Prostate gland (tissue), 2 donors: ENCODE data around the gene CEP55. TPM values are rescaled to one million over a fixed set of nuclear protein-coding genes. Genes with fewer than 3 reads are reported as not detected.

Experiments used
- DNase-seq: peaks from one replicate; pipeline ENCODE4 v3.0.0-alpha.2; 2019; ENCODE audit warnings: low spot score
- H3K27ac ChIP-seq, 2 donors: fragments of 200-600 bp; sonication (generic); 2 replicates each; pipeline ENCODE4 v1.5.1; 2017 to 2019
- H3K27me3 ChIP-seq: fragments of 200-600 bp; sonication (generic); replicated peaks from 2 replicates; pipeline ENCODE4 v1.5.1; 2019; ENCODE audit not compliant: insufficient read depth
- H3K36me3 ChIP-seq, 2 donors: fragments of 200-600 bp; sonication (generic); 1 replicate in 1 of 2; 2 replicates in 1 of 2; pipeline versions ENCODE4 v1.5.1 to v1.8.1; 2017 to 2019
- H3K4me1 ChIP-seq: fragments of 200-600 bp; sonication (generic); replicated peaks from 2 replicates; pipeline ENCODE4 v1.5.1; 2019
- H3K4me3 ChIP-seq, 2 donors: fragments of 200-600 bp; sonication (generic); 2 replicates each; pipeline ENCODE4 v1.5.1; 2017 to 2019
- H3K9me3 ChIP-seq: fragments of 200-600 bp; sonication (generic); 2 replicates; pipeline ENCODE4 v1.5.1; 2017
- POLR2A ChIP-seq: fragments of 450-650 bp; IDR thresholded peaks from one replicate; pipeline ENCODE4 v1.6.1; 2016; ENCODE audit warnings: antibody characterized with exemption, mild to moderate bottlenecking
- POLR2AphosphoS5 ChIP-seq: sonication (generic); formaldehyde crosslinking; IDR thresholded peaks from one replicate; pipeline ENCODE4 v1.6.1; 2017; ENCODE audit warnings: antibody characterized with exemption
- WGBS: methylation state at CpG from one replicate; pipeline ENCODE4 v1.1.5; 2018; 5-methylcytosine and 5-hydroxymethylcytosine counted together
- intact Hi-C: fragments of 100-400 bp; cut with DNase I; formaldehyde crosslinking; loops from one replicate; pipeline ENCODE4 v1.14.2; 2022
- total RNA-seq, 2 donors: library from RNA; depleted of rRNA; stranded (reverse); fragments of >200 nt; gene quantifications; one replicate each; pipeline ENCODE4 v1.1.0, GENCODE V29; 2016
- TF ChIP-seq, protein P1 (sequence below), 4 experiments: fragments of 200-600 bp in 2 of 4; fragments of 450-650 bp in 2 of 4; sonication (generic) in 2 of 4; IDR thresholded peaks; 1 replicate in 3 of 4; 2 replicates in 1 of 4; pipeline ENCODE4 v1.5.1; 2016 to 2019; ENCODE audit warnings: antibody characterized with exemption in 4 of 4, mild to moderate bottlenecking in 2 of 4, moderate library complexity in 2 of 4

The CEP55 gene
- total RNA-seq, 2 donors from 2014 or later: 0.14 to 4.7 TPM

DNA sequence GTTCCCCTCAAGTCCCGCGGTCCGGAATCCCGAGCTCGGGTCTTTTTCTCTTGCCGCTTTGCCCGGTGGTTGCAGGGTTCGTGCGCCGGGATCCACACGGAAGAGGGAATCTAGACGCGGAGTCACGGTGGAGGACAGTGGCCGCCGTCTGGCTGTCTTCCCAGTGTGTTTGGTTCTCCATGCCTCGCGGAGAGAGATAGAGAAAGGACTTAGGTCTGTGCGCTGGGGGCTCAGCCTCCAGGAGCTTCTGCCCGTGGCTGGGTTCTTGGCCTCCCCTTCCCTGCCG is 71.6 kb downstream of the CEP55 start:
- intact Hi-C loops: loop anchor here (10.0 kb wide), 1 partner anchor 247 kb away; no protein-coding TSS in a partner anchor
- no peak for TF ChIP-seq POLR2A
- TF ChIP-seq POLR2AphosphoS5: no peak
- TF ChIP-seq, protein P1, sequence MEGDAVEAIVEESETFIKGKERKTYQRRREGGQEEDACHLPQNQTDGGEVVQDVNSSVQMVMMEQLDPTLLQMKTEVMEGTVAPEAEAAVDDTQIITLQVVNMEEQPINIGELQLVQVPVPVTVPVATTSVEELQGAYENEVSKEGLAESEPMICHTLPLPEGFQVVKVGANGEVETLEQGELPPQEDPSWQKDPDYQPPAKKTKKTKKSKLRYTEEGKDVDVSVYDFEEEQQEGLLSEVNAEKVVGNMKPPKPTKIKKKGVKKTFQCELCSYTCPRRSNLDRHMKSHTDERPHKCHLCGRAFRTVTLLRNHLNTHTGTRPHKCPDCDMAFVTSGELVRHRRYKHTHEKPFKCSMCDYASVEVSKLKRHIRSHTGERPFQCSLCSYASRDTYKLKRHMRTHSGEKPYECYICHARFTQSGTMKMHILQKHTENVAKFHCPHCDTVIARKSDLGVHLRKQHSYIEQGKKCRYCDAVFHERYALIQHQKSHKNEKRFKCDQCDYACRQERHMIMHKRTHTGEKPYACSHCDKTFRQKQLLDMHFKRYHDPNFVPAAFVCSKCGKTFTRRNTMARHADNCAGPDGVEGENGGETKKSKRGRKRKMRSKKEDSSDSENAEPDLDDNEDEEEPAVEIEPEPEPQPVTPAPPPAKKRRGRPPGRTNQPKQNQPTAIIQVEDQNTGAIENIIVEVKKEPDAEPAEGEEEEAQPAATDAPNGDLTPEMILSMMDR (IDR thresholded peaks at IDR 0.05): no peak
- H3K27me3 ChIP-seq: peaks cover 14% of the 10 kb centered on the region
- peaks cover 4% of the 10 kb centered on the region for H3K4me1 ChIP-seq
- DNase-seq: no peak
- H3K36me3 ChIP-seq: no peaks in the 10 kb centered on the region
- H3K9me3 ChIP-seq: no peaks in the 10 kb centered on the region
- H3K4me3 ChIP-seq: no peak overlapping the region
- no peak overlapping the region for H3K27ac ChIP-seq
- WGBS: 55% methylated on average over 21 of the region's 21 CpGs

DNA sequence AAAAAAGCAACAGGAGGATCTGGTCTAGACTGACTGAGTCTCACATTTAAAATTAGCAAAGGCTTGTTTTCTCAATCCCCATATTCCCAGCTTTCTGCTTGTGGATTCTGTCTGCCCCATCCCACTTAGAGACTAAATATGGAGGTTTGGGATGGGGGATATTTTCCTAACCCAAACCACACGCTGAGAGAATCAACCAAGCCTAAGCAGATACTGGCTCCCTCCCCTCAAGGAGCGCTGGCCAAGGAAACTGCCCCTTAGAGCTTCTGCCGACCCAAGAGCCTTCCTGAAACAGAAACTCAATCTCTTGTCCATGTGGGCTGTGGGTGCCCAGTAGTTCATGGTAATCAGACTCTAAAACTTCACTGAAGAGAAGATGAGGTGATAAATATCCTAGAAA is 74.0 kb downstream of the CEP55 start:
- WGBS: 52% methylated on average over 3 of the region's 3 CpGs
- intact Hi-C loops: no loop called here
- Histone ChIP-seq H3K27me3 (peaks cover 14% of the 10 kb centered on the region), H3K4me1 (peaks cover 4% of the 10 kb centered on the region), H3K4me3 (no peak overlapping the region), H3K36me3 (no peaks in the 10 kb centered on the region), H3K9me3 (no peaks in the 10 kb centered on the region), H3K27ac (no peak overlapping the region)
- DNase-seq: no peak
- TF ChIP-seq POLR2A: no peak

DNA sequence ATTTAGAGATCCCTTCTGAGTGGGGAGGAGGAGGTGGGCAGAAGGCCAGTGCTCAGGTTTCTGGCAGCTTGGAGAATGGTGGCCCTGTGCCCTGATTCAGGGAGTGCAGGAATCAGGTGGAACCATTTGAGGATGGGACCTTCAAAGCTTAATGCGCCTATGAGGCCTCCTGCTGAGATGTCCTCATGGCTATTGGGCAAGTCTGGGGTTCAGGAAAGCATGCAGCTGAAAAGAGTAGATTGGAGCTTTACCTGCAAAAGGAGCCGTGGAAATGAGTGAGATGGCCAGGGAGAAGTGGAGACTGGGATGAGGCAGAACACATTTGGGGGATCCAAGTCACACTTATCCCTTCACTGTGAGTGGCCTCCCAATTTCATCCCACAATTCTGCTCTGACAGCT is 76.2 kb downstream of the CEP55 start:
- Histone ChIP-seq H3K9me3 (no peaks in the 10 kb centered on the region), H3K36me3 (no peaks in the 10 kb centered on the region), H3K4me3 (no peak overlapping the region), H3K4me1 (peaks cover 5% of the 10 kb centered on the region), H3K27me3 (peaks cover 7% of the 10 kb centered on the region), H3K27ac (no peak overlapping the region)
- DNase-seq: no peak
- intact Hi-C loops: no loop called here
- TF ChIP-seq, protein P1 (IDR thresholded peaks at IDR 0.05): no peak
- TF ChIP-seq POLR2AphosphoS5 (no peak), POLR2A (no peak)
- WGBS: 63% methylated on average over 2 of the region's 2 CpGs

DNA sequence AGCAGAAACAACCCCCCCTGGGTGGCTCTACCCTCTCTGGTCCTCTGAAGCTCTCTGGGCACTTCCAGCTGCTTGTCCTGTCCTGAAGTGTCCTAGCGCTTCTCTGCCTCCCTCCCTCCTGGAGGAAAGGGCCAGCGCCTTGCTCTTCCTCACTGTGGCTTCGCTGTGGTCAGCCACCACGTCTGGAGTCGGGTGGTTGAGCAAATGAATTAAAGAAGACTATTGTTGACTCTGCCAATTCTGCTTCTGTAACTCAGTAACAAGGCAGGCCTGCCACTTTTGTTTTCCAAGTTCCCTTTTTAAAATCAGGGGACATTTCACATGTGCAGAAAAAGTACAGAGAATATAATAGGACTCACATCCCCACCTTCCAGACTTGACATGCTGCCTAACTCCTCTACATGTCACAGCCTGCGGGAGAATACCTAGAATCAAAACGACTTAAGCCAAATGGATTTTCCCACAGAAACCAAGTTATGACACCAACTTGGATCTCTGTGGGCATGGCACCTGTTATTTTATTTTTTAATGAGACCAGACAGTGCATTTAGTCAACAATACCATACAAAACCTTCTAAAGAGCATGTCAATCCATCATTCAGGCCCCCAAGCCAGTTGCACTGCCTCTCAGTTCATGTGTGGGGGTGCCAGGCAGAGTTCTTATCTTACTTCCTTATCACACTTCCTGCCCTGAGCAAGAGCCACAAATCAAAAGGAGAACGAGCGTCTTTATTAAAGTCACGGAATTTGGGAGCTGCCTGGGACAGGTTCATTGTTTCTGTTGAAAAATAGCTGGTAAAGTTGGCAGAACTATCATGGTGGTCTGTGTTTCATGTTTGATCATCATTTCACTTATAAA is 76.9 kb downstream of the CEP55 start:
- H3K4me3 ChIP-seq: no peak overlapping the region
- peak; percentile 7 for DNase-seq
- H3K9me3 ChIP-seq: no peaks in the 10 kb centered on the region
- peaks cover 8% of the 10 kb centered on the region for H3K4me1 ChIP-seq
- no peak overlapping the region for H3K27ac ChIP-seq
- no peaks in the 10 kb centered on the region for H3K36me3 ChIP-seq
- TF ChIP-seq POLR2A (no peak), POLR2AphosphoS5 (no peak)
- TF ChIP-seq, protein P1 (IDR thresholded peaks at IDR 0.05): no peak
- 16% methylated on average over 10 of the region's 10 CpGs for WGBS
- intact Hi-C loops: no loop called here
- H3K27me3 ChIP-seq: peaks cover under 1% of the 10 kb centered on the region

DNA sequence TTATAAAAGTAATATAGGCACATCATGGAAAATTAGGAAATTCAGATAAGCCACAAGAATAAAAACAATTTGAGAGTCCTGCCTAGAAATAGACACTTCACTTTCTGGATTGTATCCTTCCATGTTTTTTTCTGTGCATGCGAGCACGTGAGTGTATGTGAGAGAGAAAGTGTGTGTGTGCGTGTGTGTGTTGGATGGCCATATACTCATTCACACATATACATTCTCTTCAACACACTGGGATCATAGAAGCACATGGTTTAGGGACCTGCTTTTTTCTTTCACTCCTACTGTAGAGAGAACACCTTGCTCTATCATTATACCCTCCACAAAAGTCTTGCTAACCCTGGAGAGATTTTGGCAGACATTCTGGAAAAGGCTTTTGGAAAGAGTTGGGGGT is 77.5 kb downstream of the CEP55 start:
- no peak for DNase-seq
- 40% methylated on average over 3 of the region's 3 CpGs for WGBS
- intact Hi-C loops: no loop called here
- Histone ChIP-seq H3K9me3 (no peaks in the 10 kb centered on the region), H3K36me3 (no peaks in the 10 kb centered on the region), H3K4me1 (peaks cover 8% of the 10 kb centered on the region), H3K27ac (no peak overlapping the region), H3K4me3 (no peak overlapping the region), H3K27me3 (no peaks in the 10 kb centered on the region)
- no peak for TF ChIP-seq POLR2AphosphoS5
- TF ChIP-seq, protein P1 (IDR thresholded peaks at IDR 0.05): no peak
- no peak for TF ChIP-seq POLR2A
